K562 (cell line): ENCODE measurements around the gene RNFT2.

Experiments used
- NFATC3 ChIP-seq: fragments of 450-650 bp; IDR thresholded peaks from 2 replicates; pipeline ENCODE4 v1.6.1; 2017; ENCODE audit warnings: mild to moderate bottlenecking
- POLR2A ChIP-seq: fragments of 450-650 bp; conservative IDR thresholded peaks from 2 replicates; pipeline ENCODE4 v1.6.1; 2016
- RAD51 ChIP-seq: fragments of 450-650 bp; IDR thresholded peaks from 2 replicates; pipeline ENCODE4 v1.7.1; 2016; ENCODE audit warnings: low read depth, mild to moderate bottlenecking, borderline replicate concordance
- SMAD3 ChIP-seq: fragments of 450-650 bp; formaldehyde crosslinking; conservative IDR thresholded peaks from 2 replicates; pipeline ENCODE4 v1.4.0; 2020; ENCODE audit warnings: mild to moderate bottlenecking
- SMAD4 ChIP-seq: fragments of 250-450 bp; sonication (Bioruptor Pico); conservative IDR thresholded peaks from 2 replicates; pipeline ENCODE4 v1.8.0; 2021; ENCODE audit warnings: inconsistent platforms, mild to moderate bottlenecking, moderate library complexity
- YBX1 ChIP-seq: fragments of 450-650 bp; IDR thresholded peaks from 2 replicates; pipeline ENCODE4 v1.7.1; 2016; ENCODE audit warnings: mild to moderate bottlenecking
- TF ChIP-seq, protein P1 (sequence below), 3 experiments: IDR thresholded peaks in 2 of 3; conservative IDR thresholded peaks in 1 of 3; 2 replicates each; pipeline ENCODE4 v1.5.1; 2011 to 2012; ENCODE audit warnings: low read length in 3 of 3, mild to moderate bottlenecking in 3 of 3, control low read depth in 2 of 3, improper control_type of control experiment in 1 of 3, inconsistent platforms in 1 of 3, low read depth in 1 of 3, mixed read lengths in 1 of 3, moderate library complexity in 1 of 3; ENCODE audit not compliant: insufficient read depth in 2 of 3

DNA sequence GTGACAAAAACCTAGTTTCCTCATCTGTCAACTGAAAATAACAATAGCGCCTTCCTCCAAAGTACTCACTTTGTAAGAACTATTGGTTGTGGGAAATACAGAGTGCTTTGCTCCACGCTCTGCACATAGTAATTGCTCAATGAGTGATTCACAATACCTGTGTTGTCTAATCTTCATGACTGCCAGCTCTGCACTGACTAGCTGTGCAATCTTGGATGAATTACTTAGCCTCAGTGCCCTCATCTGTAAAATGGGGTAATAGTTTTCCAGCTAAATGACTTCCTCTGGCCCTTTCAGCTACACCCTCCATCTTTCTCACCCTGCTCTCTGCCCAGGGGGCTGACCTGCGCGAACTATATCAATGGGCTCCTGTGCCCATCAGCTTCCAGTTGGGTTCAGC, 42.8 kb downstream of the RNFT2 start:
- TF ChIP-seq RAD51 (no peak), SMAD4 (no peak), NFATC3 (no peak), POLR2A (no peak), YBX1 (no peak), SMAD3 (CRISPR knock-in tag) (no peak)
- TF ChIP-seq, protein P1, sequence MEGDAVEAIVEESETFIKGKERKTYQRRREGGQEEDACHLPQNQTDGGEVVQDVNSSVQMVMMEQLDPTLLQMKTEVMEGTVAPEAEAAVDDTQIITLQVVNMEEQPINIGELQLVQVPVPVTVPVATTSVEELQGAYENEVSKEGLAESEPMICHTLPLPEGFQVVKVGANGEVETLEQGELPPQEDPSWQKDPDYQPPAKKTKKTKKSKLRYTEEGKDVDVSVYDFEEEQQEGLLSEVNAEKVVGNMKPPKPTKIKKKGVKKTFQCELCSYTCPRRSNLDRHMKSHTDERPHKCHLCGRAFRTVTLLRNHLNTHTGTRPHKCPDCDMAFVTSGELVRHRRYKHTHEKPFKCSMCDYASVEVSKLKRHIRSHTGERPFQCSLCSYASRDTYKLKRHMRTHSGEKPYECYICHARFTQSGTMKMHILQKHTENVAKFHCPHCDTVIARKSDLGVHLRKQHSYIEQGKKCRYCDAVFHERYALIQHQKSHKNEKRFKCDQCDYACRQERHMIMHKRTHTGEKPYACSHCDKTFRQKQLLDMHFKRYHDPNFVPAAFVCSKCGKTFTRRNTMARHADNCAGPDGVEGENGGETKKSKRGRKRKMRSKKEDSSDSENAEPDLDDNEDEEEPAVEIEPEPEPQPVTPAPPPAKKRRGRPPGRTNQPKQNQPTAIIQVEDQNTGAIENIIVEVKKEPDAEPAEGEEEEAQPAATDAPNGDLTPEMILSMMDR (IDR thresholded peaks at IDR 0.05 in 2 of 3, conservative IDR thresholded peaks at IDR 0.05 in 1 of 3; ENCODE audit: insufficient read depth in 2 of 3, low read depth in 1 of 3, low read length in 3 of 3): no peak
